Activated effector memory CD4-positive, alpha-beta T cell treated with anti-CD3 and anti-CD28 coated beads, Interleukin-2, amount 50 U/mL, for 16 hours (primary cell): Measurements from ENCODE around the gene MFSD6.

ENCODE experiments used
- DNase-seq: peaks from one replicate; pipeline ENCODE4 v3.0.0-alpha.2; 2020

The MFSD6 gene

DNA sequence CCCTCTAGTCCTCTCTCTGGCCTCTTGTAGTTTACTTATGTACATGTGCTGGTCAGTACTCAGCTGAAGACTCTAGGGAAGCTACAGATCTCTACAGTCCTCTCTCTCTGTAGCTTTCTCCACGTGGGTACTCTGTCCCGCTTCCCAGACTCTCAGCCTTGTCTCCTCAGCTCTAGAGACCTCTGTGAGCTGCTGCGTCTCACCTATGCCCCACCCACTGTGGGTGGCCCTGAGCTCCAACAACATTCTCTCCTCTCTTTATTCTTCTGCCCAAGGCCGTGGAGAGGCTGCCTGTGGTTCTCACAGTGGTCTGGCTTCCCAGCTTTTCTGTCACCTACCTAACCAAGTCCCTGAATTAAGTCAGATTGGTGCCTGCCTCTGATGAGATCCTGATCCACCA lies 33.4 kb downstream of the MFSD6 start:
- DNase-seq: no peak

DNA sequence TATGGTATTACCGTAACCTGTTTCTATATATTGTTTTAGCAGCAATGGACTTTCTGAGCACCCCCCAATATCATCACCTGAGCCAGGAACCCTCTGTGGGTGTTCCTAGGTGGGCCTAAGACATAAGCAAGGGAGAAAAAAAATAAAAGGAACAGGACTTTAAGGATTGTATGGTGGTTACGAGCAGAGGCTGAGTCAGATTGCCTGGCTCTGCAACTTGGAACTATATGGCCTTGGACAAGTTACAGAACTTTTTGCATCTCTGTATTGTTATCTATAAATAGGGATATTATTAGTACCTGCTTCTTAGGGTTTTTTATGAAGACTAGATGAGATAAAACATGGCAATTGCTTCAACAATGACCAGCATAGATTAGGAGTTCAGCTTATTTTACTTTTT lies 34.9 kb downstream of the MFSD6 start:
- DNase-seq: no peak

DNA sequence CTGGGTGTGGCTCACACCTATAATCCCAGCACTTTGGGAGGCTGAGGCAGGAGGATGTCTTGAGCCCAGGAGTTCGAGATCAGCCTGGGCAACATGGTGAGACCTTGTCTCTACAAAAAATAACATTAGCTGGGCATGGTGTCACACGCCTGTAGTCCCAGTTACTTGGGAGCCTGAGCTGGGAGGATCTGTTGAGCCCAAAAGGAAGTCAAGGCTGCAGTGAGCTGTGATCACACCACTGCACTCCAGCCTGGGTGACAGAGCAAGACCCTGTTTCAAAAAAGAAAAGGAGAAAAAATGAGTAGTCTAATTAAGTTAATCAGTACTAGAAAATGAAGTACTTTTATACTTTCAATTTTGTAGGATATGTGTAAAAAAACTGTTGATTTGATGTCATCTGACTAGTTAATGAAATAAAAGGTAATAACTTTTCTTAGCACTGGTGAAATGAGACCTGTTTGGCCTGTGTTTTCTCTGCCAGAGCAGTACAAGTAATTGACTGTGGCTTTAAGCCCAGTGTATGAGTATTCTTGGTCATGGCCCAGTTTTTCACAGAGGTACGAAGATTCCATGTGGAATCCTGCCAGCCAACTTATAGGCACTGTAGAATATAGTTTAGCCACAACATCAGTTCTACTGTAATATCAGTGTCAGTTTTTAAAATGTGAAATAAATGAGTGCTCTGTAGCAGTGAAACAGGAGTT lies 35.8 kb downstream of the MFSD6 start:
- no peak for DNase-seq

DNA sequence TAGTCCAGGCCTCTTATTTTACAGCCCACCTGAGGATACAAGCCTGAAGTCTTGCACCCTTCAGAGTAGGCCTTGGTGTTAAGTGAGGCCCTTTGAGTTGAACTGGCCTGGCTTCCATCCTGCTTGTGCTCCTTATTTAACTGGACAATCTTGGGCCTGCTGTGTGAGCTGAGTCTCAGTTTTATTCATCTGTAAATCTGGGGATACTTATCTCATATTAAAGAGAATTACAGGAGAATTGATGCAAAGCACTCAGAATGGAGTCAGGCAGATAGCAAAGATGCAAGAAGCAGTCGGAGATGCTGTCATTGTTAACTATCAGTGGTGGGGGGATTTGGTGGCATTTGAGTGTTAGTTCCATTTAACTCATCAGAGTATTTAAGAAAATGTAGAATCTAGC lies 36.8 kb downstream of the MFSD6 start:
- no peak for DNase-seq

DNA sequence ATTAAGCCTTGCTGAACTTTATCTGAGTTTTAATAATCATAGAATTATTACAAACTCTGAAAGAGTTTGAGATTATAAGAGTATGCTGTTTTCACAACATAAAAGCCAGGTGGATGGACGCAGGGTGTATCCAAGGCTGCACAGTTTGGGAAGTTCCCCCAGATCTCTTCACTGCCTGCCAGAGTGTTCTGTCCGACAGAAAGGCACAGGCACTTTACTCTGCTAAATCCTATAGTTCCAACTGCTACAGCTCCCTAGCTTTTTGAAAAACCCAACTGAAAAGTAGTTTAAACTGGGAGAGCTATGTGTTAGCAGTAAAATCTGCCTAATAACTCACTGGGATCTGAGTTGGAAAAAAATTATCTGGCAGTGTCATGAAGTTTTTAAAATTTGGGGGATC lies 38.0 kb downstream of the MFSD6 start:
- no peak for DNase-seq

DNA sequence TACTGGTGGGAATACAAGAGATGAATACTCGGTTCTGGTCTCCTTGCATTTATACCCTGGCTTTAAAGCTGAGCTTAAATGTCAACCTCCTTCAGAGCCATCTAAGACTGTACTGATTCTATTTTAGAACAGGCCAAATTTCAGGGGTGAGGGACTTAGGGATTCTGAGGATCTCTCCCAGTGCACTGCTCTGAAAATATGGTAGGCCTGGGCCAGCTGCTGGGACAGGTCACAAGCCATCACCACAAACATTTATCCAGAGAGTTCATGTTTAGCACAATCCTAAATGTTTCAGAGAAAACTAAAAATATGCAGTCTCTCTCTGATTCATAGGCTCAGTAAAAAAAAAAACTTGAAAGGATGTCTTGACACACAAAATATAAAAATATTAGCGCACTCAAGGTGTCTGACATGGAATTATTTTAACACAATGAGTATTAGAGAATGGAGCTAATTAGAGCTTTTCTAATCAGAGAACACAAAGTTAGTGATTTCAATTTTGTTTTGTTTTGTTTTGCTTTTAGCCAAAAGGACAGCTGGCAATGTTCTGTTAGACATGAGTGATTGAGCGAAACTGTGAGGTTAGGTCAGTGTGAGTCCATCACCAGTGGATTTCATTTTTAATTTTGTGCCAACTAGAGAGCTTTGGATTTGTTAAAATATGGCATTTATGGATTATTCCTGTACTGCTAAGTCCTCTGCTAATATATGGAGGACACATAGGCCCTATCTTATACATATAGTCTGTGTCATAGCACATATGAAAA lies 38.8 kb downstream of the MFSD6 start:
- DNase-seq: no peak

DNA sequence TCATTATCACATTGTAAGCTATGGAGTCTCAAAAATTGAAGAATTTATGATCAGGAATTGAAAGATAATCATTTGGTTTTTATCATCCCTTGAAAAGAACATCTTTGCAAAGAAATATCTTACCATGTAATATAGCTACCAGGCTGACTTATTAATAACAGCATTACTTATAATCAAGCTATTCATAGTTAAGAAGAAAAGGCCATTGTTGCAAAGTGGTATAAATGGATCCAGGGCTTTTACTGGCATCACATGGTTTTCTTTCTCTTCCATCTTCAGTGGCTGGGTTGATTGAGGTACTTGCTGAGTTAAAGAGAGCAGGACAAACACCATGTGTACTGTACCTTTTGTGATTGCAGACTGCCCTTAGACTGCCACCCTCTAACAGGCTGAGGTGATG lies 39.6 kb downstream of the MFSD6 start:
- no peak for DNase-seq

DNA sequence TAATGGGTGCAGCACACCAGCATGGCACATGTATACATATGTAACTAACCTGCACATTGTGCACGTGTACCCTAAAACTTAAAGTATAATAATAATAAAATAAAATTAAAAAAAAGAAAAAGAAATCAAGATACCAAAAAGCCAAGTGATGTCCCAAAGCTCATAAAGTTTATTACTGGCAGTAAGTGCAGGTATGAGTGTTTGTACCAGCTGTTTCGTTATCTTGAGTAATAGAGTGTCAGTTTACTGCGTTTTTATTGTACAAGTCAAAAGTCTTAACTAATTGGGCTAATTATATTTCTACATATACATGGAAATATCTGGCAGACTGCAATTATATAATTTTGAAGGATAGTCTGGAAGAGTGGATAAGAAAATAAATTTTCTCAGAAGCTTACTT lies 41.8 kb downstream of the MFSD6 start:
- DNase-seq: no peak

DNA sequence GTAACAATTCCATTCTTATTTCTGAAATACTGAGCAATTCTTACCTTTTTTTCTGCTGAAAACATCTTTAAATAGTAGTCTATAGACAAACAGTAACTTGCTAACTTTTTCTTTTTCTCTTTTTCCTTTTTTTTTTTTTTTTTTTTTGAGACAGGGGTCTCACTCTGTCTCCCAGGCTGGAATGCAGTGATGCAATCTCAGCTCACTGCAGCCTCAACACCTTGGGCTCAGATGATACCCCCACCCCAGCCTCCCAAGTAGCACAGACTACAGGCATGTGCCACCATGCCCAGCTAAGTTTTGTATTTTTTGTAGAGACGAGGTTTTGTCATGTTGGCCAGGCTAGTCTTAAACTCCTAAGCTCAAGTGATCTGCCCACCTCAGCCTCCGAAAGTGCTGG lies 42.2 kb downstream of the MFSD6 start:
- no peak for DNase-seq

DNA sequence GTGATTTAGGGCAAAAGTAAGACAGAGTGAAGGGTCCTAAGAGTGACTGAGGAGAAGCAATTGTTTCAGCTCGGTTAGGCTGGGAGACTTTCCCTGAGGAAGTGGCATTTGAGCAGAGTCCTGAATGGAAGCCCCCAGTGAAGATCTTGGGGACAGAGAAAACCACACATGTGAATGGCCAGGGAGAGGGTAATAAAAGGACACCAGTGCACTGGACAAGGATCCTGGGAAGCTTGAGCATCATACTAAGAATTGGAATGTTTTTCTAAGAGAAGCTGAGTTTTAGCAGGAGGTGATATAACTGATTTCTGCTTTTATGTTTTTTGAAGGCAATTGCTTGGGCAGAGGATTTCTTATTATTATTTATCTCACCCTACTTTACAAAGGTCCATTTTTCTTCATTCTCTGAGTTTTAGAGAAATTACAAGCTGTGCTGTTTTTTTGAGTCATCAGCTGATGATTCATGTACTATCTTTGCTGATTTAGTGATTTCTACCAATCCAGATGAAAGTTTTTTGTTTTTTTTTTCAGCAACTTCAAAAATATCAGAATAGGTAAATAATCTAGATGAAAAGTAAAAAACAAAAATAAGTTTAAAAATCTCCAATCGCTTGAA lies 43.5 kb downstream of the MFSD6 start:
- DNase-seq: no peak

DNA sequence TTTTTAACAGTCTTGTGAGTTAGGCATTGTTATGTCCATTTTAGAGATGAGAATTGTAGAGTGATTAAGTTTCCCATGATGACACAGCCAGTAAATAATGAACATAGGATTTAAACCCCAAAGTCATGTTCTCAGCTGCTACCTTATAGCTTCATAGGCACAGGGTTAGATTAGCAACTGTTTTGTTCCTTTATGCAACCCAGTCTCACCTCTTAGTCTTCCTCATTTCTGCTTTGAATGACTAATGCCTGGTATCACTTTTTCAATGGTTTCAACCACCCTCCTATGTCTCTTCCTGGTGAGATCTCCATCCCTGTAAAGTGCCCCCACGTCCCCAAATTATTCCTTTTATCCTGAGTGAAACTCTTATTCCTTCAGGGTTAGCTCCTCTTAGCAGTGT lies 44.3 kb downstream of the MFSD6 start:
- DNase-seq: no peak

DNA sequence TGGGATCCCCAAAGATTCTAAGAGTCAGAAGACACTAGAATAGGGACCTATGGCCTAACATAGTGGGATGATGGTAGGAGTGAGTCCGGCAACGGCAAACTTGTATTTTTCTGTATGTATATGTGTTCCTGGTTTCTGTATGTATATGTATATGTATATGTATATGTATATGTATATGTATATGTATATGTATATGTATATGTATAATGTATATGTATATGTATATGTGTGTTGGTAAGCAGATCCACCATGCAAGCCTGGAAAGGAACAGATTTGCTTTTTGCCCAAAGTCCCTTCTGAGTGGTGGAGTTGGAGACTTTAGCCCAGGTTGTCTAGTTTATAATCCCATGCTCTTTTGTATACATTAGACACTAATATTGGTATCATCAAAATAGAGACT lies 46.6 kb downstream of the MFSD6 start:
- no peak for DNase-seq

DNA sequence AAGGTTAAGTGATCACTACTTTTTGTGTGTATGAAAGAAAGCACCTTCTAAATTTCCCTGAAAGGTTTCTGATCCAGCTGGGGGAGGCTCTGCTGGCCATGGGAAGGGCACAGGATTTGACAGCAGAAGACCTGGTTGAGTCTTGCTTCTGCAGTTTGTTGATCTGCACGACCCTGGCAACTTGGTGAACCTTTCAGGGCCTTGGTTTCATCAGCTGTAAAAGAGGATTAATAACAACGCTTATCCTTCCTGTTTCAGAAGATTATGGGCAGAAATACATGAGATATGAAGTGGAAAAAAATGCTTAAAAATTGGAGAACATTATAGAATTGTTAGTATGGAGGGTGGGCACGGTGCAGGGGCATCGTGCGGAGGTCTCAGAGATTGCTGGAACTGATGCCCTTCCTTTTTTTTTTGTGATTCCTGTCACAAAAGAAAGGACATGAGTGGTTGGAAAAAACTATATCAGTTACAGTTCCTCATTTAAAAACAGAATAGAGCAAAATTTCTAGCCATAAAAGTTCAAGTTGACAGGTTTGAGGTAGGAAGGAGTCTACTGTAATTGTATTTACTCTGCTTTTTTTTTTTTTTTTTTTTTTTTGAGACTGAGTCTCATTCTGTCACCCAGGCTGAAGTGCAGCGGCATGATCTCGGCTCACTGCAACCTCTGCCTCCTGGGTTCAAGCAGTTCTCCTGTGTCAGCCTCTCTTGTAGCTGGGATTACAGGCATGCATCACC lies 47.4 kb downstream of the MFSD6 start:
- DNase-seq: no peak

DNA sequence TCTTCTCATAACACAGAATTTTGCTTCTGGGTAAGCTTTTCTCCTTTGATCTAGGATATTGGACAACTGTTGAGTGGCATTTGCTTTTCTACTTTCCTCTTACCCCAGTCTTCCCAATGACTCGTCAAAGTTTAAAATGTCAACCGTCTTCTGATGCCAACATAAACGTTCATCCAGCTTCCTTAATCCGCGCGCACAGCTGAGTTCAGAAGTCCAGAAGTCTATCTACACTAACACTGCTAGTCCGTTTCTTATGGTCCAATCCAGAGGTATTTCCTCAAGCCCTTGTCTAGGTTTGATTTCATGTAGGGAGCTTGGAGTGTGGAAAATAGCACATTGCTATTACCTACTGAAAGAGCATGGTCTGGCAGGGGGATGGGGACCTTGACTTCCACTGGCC lies 48.7 kb downstream of the MFSD6 start:
- no peak for DNase-seq

DNA sequence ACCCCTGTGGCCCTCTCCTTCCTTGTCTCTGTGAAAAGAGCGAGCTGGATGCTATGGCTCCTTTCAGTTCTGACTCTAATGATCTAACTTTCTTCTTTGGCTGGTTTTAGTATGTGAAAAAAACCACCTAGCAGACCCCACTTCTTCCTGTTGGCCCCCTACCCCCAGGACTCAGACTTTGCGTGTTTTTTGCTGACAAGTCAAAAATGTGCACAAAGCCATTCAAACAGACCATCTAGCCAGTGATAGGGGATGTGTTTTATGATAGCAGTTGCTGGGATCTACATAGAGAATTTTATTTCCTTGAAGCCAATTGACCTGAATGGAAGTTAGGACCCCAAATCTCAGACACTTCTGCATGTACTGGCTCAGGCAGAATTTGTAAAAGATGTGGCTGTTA lies 49.1 kb downstream of the MFSD6 start:
- no peak for DNase-seq

DNA sequence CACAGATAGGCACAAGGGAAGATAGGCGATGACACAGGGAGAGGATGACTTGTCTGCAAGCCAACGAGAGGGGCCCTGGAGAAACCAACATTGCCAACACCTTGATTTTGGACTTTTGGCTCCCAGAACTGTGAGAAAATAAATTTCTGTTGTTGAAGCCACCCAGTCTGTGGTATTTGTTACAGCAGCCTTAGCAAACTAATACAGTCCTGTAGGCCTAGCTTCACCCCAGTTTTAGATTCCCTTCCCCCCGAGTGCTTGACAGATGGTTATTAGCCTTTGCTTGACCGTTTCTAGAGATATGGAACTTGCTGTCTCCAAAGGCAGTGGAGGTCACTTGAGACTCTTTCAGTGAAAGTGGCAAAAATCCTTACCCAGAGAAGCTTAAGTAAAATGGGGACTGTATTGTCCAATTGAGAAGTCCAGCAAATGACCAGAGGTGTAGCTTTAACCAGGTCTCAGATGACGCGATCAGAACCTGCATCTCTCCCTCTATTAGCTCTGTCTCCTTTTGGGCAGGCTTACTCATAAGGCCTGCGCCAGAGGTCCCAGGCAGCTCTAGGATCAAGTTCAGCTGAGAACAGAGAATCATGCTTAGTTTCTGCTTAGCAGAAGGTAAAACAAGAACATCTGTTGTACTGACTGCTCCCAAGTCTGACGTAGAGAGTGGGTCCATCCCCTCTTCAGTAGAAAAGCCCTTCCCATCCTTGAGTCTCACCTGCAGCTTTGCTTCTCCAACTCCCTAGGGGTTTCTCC lies 50.4 kb downstream of the MFSD6 start:
- no peak for DNase-seq

DNA sequence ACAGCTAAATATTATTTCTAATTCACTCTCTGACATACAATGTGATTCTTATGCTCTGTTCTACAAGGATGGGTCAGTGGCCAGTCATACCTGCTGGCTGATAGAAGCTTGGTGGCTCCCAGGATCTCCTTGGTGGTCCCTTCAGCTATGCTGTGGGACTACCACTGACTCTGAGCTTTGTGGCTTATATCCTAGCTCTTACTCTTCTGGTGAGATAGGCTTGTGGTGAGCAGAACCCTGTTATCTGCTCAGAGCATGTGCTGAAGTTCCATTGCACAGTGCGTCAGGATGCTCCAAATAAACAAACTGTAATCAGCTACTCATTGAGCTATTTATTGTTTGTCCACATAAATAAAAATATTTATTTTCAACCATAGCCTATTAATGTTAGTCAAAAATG lies 51.7 kb downstream of the MFSD6 start:
- DNase-seq: no peak

DNA sequence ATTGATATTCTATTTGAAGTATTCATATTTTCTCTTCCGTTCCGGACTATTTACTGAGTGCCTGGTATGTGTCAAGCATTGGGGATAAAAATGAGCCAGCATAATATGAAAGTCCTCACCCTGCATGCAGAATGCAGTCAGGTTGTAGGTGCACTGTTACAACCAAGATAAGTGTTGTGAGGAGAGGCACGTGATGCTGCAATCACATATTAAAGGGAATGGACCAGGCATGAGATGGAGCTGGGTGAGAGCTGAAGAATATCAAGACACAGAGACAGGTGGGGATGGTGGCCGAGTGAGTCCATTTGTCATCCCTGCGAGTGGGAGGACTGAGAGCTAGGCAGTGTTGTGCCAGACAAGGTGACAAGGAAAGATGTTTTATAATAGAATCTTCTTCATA lies 52.3 kb downstream of the MFSD6 start:
- DNase-seq: no peak

DNA sequence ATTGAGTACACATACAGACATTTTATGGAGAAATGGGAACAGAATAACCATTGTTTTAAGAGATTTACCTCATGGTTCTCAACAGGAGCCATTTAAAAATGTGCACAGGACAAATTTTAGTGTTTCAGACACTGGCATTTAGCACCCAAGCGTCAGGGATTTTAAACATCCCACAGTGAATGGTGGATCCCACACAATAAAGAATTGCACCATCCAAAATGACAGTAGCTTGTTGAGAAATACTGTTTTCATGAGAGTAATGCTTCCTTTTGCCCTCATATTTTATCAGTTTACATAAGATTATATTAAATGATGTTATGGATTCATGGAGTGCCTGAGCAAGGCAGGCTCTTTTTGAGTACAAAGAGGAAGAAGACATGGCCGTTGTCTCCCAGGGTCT lies 54.0 kb downstream of the MFSD6 start:
- no peak for DNase-seq

DNA sequence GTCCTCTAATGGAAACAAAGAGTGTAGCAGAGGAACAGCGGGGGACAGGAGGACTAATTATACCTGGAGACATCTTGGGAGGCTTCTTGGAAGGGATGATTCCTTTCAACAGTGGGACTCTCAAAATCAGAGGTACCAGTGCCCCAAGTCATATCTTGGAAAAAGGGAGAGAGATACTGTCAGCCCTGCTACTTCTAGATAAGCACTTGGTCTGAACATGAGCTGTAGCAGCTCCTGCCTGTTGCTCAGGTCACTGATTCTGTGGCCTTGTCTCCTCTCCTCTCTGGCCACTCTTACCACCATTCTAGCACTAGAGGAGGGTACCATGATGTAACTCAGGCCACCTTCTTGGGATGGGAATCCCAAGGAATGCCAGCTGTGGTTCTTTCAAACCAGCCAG lies 54.5 kb downstream of the MFSD6 start:
- no peak for DNase-seq

DNA sequence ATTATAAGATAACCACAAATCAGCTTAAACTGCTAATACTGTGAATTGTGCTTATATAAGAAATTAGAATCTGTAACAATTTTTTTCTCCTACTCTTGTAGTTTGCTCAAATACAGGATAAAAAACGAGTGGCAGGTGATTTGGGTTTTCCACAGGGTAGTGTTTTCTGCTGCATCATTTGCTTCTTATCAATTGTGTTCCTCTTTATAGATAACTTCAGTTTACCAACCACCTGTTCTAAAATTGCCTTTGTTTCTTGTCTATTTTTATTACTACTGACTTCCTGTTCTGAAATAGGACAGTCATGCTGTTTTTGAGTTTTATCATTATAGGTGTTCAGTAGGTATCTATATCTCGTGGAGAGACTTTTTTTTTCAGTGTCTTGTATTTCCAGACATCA lies 56.9 kb downstream of the MFSD6 start:
- DNase-seq: no peak

DNA sequence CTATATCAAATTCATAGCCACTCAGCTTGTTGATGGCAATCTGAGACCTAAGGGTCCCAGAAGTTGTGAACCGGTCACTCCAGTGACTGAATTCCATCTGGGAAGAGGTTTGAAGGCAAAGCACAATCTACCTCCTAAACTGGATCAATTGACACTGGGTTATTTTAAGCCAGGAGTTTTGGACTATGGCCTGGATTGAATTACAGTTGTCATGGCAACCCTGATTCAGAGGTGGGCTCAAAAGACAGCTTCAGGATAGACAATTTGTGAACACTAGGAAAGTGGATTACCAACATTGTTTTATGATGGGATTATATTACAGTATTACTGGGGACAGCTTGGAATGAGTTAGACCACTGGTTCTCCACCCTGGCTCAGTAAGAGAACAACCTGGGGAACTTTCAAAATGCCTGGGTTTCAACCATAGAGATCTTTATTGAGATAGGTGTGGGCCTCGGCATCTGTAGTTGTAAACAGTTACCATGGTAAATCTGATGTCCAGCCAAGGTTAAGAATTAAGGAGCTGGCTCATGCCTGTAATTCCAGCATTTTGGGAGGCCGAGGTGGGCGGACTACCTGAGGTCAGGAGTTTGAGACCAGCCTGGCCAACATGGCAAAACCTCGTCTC lies 58.8 kb downstream of the MFSD6 start:
- DNase-seq: no peak
